NCI-H1694 (cell line): ENCODE data around the gene MISP.
"Not testable (repeated sequence)": the region's sequence is repeated elsewhere in the genome, so short reads cannot be mapped to it uniquely, and the experiment has no call there.

Experiments
- DNase-seq: peaks from one replicate; lab custom pipeline; 2025; lab: John Stamatoyannopoulos, UW

The MISP gene

GRCh38 chr19:723714-724113 is 27.2 kb upstream of the MISP start:
- no peak for DNase-seq

DNA sequence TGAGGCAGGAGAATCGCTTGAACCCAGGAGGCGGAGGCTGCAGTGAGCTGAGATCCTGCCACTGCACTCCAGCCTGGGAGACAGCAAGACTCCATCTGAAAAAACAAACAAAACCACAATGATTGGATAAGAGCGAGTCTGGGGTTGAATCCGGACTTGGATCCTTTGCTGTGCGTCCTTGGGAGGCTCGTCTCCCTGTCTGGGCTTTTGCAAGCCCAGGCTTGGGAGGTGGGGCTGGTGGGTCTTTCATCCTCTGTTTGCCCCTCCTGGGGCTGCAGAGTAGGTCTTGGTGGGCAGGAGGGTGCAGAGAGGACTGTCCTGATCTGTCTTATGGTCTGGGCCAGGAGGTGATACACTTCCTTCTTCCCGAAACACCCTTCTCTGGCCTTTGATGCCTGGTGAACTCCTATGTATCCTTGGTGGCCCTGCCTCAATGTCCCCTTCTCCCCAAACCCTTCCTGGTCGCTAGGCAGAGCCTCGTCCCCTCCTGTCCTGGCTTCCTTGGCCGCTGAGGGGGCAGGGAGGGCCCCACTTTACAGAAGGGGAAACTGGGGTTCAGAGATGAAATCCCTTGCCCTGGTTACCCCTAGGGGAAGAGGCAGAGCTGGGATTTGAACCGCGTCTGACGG is 25.3 kb upstream of the MISP start:
- no peak for DNase-seq

DNA sequence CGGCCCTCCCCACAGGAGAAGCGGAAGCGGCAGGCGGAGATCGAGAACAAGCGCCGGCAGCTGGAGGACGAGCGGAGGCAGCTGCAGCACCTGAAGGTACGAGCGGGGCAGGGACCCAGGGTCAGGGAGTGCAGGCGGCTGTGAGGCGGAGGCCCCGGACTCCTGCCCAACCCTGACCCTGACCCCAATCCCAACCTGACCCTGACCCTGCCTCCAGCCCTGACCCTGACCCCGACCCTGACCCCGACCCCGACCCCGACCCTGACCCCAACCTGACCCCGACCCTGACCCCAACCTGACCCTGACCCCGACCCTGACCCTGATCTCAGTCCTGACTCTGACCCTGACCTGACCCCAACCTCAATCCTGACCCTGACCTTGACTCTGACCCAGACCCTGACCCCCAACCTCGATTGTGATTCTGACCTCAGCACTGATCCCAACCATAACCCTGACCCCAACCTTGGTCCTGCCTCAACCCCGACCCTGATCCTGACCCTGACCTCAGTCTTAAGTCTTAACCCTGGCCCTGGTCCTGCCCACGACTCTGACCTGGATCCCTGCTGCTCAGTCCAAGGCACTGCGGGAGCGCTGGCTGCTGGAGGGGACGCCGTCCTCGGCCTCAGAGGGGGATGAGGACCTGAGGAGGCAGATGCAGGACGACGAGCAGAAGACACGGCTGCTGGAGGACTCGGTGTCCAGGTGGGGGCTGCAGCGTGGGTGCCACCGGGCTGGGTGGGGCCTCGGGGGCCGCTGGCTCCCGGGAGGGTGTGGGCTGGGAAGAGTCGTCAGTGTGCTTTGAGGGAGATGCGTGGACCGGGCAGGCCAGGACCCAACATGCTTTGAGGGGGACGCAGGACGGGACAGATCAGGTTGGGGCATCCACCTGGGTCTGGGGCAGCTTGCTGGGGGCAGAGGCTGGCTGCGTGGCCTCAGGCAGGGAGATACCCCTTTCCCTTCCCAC is 23.6 kb upstream of the MISP start:
- no peak for DNase-seq

DNA sequence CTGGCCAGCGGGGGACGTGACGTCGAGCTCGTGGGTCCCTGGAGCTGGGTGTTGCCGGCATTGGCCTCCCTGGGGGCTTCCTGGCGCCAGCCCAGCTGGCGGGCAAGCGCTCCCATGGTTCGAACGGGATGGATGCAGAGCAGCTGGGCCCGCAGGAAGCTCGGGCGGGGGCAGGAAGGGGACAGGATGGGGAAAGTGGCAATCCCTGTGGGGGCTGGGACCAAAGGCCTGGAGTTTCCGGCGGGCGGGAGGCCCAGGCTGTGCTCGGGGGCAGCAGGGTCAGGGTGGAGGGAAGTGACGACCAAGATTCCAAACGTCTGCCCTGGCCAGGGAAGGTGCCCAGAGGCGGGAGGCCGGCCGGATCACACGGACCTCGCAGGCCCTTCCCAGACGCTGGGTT is 22.9 kb upstream of the MISP start:
- DNase-seq: no peak

DNA sequence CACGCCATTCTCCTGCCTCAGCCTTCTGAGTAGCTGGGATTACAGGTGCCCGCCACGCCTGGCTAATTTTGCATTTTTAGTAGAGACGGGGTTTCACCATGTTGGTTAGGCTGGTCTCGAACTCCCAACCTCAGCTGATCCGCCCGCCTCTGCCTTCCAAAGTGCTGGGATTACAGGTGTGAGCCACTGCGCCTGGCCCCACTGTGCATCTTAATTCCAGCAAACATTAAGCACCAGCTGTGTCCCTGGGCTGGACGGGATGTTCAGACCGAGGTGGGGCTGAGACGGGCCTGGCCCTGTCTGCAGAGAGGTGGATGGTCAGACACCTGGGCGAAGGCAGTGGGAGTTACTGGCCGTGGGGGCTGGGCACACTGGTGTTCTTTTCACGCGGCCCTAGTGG is 21.3 kb upstream of the MISP start:
- not testable (repeated sequence) for DNase-seq

DNA sequence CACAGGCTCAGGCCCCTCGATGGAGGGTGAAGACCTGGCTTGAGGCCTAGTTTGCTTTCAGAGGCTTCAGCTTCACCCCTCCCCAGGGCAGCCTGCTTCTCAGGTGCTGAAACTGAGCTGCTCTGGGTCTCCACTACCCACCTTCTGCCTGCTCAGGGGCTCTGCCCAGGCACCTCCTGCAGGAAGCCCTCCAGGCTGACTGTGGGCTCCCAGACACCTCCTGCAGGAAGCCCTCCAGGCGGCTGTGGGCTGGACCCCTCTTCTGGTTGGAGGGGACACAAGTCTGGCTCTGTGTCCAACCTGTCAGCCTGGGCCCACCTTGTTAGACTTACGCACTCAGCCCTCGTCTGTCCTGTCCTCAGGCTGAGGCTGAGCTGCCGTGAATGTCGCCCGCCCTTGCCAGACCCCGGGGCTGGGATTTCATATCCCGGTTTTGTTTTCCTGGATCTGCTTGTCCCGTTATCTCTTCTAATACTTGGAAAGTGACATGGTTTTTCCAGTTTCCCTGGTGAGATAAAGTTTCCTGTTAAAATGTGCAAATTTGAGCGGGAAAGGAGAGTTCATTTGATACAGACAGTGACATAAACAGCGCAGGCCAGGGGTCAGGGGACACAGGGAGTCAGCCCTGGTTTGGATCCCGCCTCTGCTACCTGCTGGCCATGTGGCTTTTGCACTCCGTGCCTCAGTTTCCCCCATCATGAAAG is 20.8 kb upstream of the MISP start:
- no peak for DNase-seq

- no peak for DNase-seq
Measured at GRCh38 chr19:731000-731399, 19.9 kb upstream of the MISP start.

DNA sequence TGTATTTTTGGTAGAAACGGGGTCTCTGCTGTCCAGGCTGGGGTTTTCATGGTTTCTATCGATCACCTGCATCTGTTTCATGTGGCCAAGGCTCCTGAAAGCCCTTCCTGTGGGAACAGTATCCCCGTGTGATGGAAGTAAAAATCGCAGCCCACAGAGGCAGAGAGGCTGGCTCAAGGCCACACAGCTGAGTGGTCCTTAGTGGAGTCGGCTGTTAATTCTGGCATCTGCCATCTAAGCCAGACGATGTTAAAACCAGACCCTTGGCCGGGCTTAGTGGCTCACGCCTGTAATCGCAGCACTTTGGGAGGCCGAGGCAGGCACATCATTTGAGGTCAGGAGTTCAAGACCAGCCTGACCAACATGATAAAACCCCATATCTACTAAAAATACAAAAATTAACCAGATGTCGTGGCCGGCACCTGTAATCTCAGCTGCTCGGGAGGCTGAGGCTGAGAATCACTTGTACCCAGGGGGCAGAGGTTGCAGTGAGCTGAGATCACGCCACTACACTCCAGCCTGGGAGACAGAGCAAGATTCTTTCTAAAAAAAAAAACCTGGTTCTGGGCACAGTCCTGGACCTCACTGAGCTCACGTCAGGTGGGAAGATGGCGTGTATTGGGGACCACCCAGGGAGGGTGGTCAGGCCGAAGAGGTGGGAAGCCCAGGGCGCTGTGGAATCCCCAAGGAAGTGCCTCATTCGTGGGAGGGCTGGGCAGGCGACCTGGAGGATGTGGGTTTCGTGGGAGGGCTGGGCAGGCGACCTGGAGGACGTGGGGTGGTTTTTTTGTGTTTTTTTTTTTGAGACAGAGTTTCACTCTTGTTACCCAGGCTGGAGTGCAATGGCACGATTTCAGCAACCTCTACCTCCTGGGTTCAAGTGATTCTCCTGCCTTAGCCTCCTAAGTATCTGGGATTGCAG is 18.5 kb upstream of the MISP start:
- no peak for DNase-seq

- no peak for DNase-seq
Measured at GRCh38 chr19:734716-735115, 16.2 kb upstream of the MISP start.

GRCh38 chr19:736125-736524 is 14.8 kb upstream of the MISP start:
- DNase-seq: no peak

DNA sequence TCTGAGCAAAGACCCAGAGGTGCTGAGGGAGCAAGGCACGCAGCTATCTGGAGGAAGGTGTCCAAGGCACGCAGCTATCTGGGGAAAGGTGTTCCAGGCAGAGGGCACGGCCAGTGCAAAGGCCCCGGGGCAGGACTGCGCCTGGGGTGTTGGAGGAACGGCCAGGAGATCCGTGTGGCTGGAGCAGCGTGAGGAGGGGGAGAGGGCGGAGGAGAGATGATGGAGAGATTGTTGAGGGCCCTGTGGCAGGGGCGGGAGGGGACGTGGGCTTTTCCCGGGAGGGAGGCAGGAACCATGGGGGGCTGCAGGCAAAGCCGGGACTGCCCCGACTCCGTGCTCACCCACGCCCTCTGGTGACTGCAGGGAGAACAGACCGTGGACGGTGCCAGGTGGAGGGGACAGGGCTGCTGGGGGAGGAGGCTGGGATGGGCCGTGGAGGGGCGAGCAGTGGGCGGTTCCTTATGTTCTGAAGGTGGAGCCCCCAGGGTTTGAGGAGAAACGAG is 13.3 kb upstream of the MISP start:
- DNase-seq: no peak

DNA sequence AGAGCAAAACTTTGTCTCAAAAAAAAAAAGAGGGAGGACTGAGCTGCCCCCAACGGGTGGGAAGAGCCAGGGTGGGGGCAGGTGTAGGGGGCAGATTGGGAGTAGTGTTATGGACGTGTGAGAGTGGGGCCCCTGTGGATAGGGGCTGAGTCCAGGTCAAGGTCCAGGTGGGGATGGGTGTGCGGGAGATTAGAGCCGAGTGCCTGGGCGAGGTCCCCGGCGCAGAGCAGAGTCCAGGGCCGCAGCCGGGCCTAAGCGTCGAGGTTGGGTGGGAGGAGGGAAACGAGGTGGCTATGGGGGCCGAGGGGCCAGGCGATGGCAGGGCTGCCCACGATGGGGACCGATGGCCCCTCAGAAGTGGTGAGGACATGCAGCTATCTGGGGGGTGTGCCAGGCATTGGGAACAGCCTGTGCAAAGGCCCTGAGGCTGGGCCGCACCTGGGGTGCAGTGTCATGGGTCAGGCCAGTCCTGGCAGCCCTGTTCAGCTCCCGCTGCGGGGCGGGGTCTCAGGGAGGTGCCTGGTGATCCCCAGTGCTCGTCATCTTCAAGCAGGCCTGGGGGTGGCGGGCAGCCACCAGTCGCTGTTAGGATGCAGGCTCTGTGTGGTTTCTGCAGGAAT is 12.3 kb upstream of the MISP start:
- no peak for DNase-seq

DNA sequence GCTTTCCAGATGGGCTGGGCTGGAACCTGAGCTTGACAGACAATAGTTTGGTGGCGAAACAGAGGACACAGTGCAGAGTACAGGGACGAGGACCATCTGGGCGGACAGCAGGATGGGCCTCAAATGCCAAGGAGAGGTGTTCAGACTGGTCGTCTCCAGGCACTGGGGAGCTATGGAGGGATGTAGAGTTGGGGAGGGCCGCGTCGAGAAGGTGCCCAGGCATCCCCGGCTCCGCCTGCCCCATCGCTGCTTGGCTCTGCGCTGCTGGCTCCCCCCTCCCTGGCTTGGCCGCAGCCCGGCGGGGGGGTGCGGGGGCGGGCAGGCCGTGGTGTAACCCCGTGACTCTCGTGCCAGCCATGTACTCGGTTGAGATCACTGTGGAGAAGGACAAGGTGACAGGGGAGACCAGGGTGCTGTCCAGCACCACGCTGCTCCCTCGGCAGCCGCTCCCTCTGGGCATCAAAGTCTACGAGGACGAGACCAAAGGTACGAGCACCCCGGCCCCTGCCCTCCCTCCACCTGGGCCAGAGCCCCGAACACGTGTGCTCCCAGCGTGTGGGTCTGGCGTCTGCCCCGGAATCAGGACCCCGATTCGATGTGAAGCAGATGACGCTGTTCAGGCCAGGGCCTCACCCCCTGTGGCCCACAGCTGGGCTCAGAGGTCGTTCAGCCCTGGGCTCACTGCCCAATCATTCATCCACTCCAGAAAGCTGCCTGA is 10.8 kb upstream of the MISP start:
- no peak for DNase-seq

DNA sequence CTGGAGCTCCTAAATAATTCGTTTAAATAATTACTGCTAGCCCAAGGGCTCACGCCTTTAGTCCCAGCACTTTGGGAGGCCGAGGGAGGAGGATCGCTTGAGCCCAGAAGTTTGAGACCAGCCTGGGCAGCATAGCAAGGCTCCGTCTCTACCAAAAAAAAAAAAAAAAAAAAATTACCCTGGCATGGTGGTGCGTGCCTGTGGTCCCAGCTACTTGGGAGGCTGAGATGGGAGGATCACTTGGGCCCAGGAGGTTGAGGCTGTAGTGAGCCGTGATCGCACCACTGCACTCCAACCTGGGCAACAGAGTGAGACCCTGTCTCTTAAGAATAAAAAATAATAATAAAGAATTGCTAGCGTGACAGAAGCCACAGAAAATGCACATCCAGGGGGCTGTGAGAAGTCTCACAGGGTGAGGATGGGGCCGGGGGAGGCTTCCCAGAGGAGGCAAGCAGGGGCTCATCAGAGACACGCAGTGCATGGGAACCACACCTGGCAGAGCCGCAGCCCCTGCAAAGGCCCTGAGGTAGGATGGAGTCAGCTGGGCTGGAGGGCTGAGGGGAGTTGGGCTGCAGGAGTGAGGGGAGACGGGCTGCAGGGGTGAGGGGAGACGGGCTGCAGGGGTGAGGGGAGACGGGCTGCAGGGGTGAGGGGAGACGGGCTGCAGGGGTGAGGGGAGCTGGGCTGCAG is 10.0 kb upstream of the MISP start:
- not testable (repeated sequence) for DNase-seq

DNA sequence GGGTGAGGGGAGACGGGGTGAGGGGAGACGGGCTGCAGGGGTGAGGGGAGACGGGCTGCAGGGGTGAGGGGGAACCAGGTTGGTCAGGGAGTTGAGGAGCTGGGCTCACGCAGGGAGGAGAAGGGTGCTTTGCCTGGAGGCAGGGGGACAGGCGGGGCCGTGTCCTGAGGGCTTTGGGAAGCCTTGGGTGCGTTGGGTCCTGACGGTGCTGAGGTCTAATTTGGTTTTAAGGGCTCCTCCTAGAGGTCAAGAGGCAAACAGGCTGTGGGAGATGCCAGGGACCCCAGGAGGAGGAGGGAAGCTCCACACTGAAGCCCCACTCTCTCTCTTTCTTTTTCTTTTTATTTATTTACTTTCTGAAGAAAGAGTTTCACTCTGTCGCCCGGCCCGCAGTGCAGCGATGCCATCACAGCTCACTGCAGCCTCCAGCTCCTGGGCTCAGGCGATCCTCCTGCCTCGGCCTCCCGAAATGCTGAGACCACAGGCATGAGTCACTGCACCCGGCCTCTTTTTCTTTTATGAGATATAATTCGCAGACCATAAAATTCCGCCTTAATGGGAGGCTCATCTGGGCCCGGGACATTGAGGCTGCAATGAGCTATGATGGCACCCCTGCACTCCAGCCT is 9.3 kb upstream of the MISP start:
- no peak for DNase-seq

DNA sequence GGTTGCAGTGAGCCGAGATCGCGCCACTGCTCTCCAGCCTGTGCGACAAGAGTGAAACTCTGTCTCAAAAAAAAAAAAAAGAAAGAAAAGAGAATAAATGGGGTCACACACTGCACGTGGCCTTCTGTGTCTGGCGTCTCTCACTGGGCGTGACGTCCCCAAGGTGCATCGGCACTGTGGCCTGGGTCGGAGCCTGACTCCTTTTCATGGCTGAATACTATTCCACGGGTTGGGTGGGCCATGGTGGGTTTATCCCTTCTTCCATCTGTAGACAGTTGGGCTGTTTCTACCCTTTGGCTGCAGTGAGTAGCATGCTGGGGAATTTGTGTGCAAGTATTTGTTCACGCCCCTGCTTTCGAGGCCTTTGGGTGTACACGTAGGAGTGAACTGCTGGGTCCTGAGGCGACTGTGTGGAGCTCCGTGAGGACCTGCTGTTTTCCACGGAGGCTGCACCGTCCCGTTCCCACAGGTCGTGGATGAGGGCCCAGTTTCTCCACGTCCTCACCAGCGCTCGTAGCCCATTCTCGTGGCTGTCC is 8.3 kb upstream of the MISP start:
- DNase-seq: no peak

GRCh38 chr19:743168-743687 is 7.7 kb upstream of the MISP start:
- no peak for DNase-seq

DNA sequence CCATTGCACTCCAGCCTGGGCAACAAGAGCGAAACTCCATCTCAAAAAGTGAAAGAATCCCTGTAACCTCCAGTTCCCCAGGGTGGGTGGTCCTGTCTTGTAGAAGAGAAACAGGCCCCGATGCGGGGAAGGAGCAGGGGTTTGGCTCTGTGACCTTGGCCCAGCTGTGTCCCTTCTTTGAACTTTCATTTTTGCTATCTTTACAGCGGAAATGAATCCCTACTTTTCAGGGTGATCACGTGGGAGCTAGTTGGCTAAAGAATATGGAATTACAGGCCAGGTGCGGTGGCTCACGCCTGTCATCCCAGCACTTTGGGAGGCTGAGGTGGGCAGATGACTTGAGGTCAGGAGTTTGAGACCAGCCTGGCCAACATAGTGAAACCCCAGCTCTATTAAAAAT is 5.8 kb upstream of the MISP start:
- not testable (repeated sequence) for DNase-seq
